Nephron progenitor cell (in vitro differentiated cells): Measurements from ENCODE around the gene MAP2K1.

Experiments used
- DNase-seq: peaks from one replicate; pipeline ENCODE4 v3.0.0; 2021
- H3K27ac Mint-ChIP-seq: 2 replicates; pipeline ENCODE4 v1.8.0; 2021; ENCODE audit warnings: mild to moderate bottlenecking, moderate library complexity, mixed read lengths
- H3K27me3 Mint-ChIP-seq: 2 replicates; pipeline ENCODE4 v1.8.0; 2021; ENCODE audit warnings: mild to moderate bottlenecking, low read depth, mixed read lengths; ENCODE audit not compliant: poor library complexity
- H3K36me3 Mint-ChIP-seq: 2 replicates; pipeline ENCODE4 v1.8.0; 2021; ENCODE audit warnings: low read depth, mixed read lengths
- H3K4me1 Mint-ChIP-seq: 2 replicates; pipeline ENCODE4 v1.8.0; 2021; ENCODE audit warnings: mixed read lengths
- H3K4me3 Mint-ChIP-seq: 2 replicates; pipeline ENCODE4 v1.8.0; 2021; ENCODE audit warnings: mild to moderate bottlenecking, moderate library complexity, mixed read lengths
- H3K9me3 Mint-ChIP-seq: 2 replicates; pipeline ENCODE4 v1.8.0; 2021; ENCODE audit warnings: mild to moderate bottlenecking, moderate library complexity, mixed read lengths
- CTCF ChIP-seq: fragments of 200-600 bp; sonication (generic); IDR thresholded peaks from 2 replicates; pipeline ENCODE4 v1.5.0; 2021; ENCODE audit warnings: antibody characterized with exemption

MAP2K1 gene

GRCh38 chr15:66505430-66505811, 118.7 kb downstream of the MAP2K1 start:
- DNase-seq: no peak
- peaks cover 4% of the 10 kb centered on the region for H3K27me3 Mint-ChIP-seq
- peaks cover 45% of the 10 kb centered on the region for H3K4me1 Mint-ChIP-seq
- H3K9me3 Mint-ChIP-seq: no peaks in the 10 kb centered on the region
- peak overlapping the region; percentile 98 for H3K27ac Mint-ChIP-seq
- peaks cover 48% of the 10 kb centered on the region for H3K36me3 Mint-ChIP-seq
- peak overlapping the region; percentile 99 for H3K4me3 Mint-ChIP-seq
- no peak for TF ChIP-seq CTCF

GRCh38 chr15:66505818-66506217, 119.1 kb downstream of the MAP2K1 start:
- no peak for TF ChIP-seq CTCF
- Mint-ChIP-seq H3K9me3 (no peaks in the 10 kb centered on the region), H3K4me1 (peaks cover 45% of the 10 kb centered on the region), H3K4me3 (peak overlapping the region; percentile 99), H3K36me3 (peaks cover 48% of the 10 kb centered on the region), H3K27me3 (peaks cover 4% of the 10 kb centered on the region), H3K27ac (peak overlapping the region; percentile 98)
- DNase-seq: no peak

GRCh38 chr15:66508293-66508883, 121.7 kb downstream of the MAP2K1 start:
- no peak overlapping the region for H3K27ac Mint-ChIP-seq
- TF ChIP-seq CTCF: no peak
- H3K4me3 Mint-ChIP-seq: no peak overlapping the region
- no peaks in the 10 kb centered on the region for H3K9me3 Mint-ChIP-seq
- no peak for DNase-seq
- peaks cover 28% of the 10 kb centered on the region for H3K36me3 Mint-ChIP-seq
- H3K4me1 Mint-ChIP-seq: peaks cover 28% of the 10 kb centered on the region
- peaks cover 4% of the 10 kb centered on the region for H3K27me3 Mint-ChIP-seq

GRCh38 chr15:66514586-66514985, 127.9 kb downstream of the MAP2K1 start:
- Mint-ChIP-seq H3K27ac (no peak overlapping the region), H3K4me3 (no peak overlapping the region), H3K36me3 (peaks cover 35% of the 10 kb centered on the region), H3K4me1 (no peaks in the 10 kb centered on the region), H3K9me3 (no peaks in the 10 kb centered on the region), H3K27me3 (peaks cover 3% of the 10 kb centered on the region)
- TF ChIP-seq CTCF: no peak
- no peak for DNase-seq

GRCh38 chr15:66515901-66516322, 129.2 kb downstream of the MAP2K1 start:
- no peak overlapping the region for H3K4me3 Mint-ChIP-seq

More at GRCh38 chr15:66515901-66516322, 129.2 kb downstream of the MAP2K1 start:
- Mint-ChIP-seq H3K36me3 (peaks cover 29% of the 10 kb centered on the region), H3K9me3 (no peaks in the 10 kb centered on the region), H3K27ac (no peak overlapping the region), H3K27me3 (peaks cover 3% of the 10 kb centered on the region), H3K4me1 (no peaks in the 10 kb centered on the region)
- no peak for DNase-seq
- TF ChIP-seq CTCF: no peak
